ENCODE data around the gene SUSD1.

The SUSD1 gene

DNA sequence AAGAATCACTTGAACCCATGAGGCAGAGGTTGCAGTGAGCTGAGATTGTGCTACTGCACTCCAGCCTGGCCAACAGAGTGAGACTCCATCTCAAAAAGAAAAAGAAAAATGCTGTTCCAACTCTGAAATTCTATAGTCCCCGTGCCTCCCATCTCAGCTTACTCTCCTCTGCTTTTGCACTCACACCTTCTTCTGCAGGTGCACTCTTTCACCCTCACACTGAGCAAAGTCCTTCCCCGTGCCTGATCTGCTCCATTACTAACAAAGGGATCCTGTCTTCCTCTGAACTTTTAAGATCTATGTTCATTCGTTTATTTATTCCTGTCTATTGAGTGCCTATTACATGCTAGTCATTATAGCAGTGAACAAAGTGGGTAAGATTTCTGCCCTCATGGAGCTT is 47.8 kb downstream of the SUSD1 start:
- H3K4me1 ChIP-seq (ENCODE audit: control insufficient read depth in 1 of 2, insufficient read depth in 2 of 2, low read length in 2 of 2) = no peaks in the 10 kb centered on the region
- no peak overlapping the region for H3K4me3 ChIP-seq (ENCODE audit: low read depth in 1 of 2, low read length in 2 of 2)
- no peaks in the 10 kb centered on the region for H3K27me3 ChIP-seq (ENCODE audit: low read depth, low read length)
- H3K27ac ChIP-seq (ENCODE audit: low read length) = no peak overlapping the region
- H3K9me3 ChIP-seq (ENCODE audit: control insufficient read depth in 1 of 2, low read length in 2 of 2) = no peaks in the 10 kb centered on the region
- peaks cover 0 to 7% of the 10 kb centered on the region in 2 donors for H3K36me3 ChIP-seq (ENCODE audit: control insufficient read depth in 1 of 2, insufficient read depth in 2 of 2, low read length in 2 of 2)

GRCh38 chr9:112125951-112126388 is 49.1 kb downstream of the SUSD1 start:
- H3K27ac ChIP-seq (ENCODE audit: low read length) = no peak overlapping the region
- H3K9me3 ChIP-seq (ENCODE audit: control insufficient read depth in 1 of 2, low read length in 2 of 2) = no peaks in the 10 kb centered on the region
- no peaks in the 10 kb centered on the region for H3K4me1 ChIP-seq (ENCODE audit: control insufficient read depth in 1 of 2, insufficient read depth in 2 of 2, low read length in 2 of 2)
- no peak overlapping the region for H3K4me3 ChIP-seq (ENCODE audit: low read depth in 1 of 2, low read length in 2 of 2)
- H3K36me3 ChIP-seq (ENCODE audit: control insufficient read depth in 1 of 2, insufficient read depth in 2 of 2, low read length in 2 of 2) = peaks cover 6 to 7% of the 10 kb centered on the region in 2 donors
- no peaks in the 10 kb centered on the region for H3K27me3 ChIP-seq (ENCODE audit: low read depth, low read length)

DNA sequence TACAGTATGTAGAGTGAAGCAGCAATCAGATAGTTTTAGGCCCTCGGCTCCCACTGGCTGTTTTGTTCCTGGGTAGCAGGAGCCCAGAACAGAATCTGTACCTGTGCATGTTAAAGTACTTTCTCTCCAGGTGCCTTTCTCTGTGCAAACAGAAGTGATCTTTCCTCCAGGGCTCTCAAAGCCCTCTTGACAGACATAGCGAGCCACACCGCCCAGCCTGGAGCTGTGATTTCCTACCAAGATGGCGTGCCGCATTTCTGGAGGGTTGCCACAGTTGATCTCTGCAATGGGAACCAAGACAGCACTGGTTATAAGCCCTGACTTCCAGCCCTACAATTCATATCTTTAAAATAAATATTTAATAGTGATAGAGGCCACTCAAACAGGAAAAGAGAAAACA is 50.9 kb downstream of the SUSD1 start:
- no peaks in the 10 kb centered on the region for H3K9me3 ChIP-seq (ENCODE audit: control insufficient read depth in 1 of 2, low read length in 2 of 2)
- no peaks in the 10 kb centered on the region for H3K4me1 ChIP-seq (ENCODE audit: control insufficient read depth in 1 of 2, insufficient read depth in 2 of 2, low read length in 2 of 2)
- no peaks in the 10 kb centered on the region for H3K27me3 ChIP-seq (ENCODE audit: low read depth, low read length)
- peaks cover 7% of the 10 kb centered on the region in 2 donors for H3K36me3 ChIP-seq (ENCODE audit: control insufficient read depth in 1 of 2, insufficient read depth in 2 of 2, low read length in 2 of 2)
- no peak overlapping the region for H3K4me3 ChIP-seq (ENCODE audit: low read depth in 1 of 2, low read length in 2 of 2)
- no peak overlapping the region for H3K27ac ChIP-seq (ENCODE audit: low read length)

- no peaks in the 10 kb centered on the region for H3K9me3 ChIP-seq (ENCODE audit: control insufficient read depth in 1 of 2, low read length in 2 of 2)
- peaks cover 7% of the 10 kb centered on the region in 2 donors for H3K36me3 ChIP-seq (ENCODE audit: control insufficient read depth in 1 of 2, insufficient read depth in 2 of 2, low read length in 2 of 2)
- H3K27ac ChIP-seq (ENCODE audit: low read length) = no peak overlapping the region
- no peaks in the 10 kb centered on the region for H3K27me3 ChIP-seq (ENCODE audit: low read depth, low read length)
- H3K4me3 ChIP-seq (ENCODE audit: low read depth in 1 of 2, low read length in 2 of 2) = no peak overlapping the region
- no peaks in the 10 kb centered on the region for H3K4me1 ChIP-seq (ENCODE audit: control insufficient read depth in 1 of 2, insufficient read depth in 2 of 2, low read length in 2 of 2)
Measured at GRCh38 chr9:112121633-112122032, 53.5 kb downstream of the SUSD1 start.

DNA sequence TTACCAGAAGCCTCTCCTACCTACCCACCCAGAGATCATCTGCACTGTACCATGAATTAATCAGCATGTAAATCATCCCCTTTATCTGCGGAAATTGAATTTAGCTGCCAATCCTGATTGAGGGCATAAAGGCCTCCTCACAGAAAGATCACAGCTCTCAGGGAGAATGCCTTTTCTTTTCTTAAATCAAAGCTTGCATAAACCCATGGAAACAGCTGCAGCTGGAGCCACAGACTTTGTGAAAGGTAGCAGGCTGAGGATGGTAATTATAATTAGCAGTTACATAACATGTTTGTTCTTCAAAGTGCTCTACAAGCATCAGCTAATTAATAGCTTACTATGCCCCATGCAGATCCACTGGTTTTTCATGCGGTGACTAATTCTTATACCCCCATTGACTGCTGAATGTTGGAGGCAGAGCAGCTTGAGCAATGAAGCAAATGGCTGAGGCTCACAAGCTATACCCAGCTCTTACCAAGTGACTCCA is 54.6 kb downstream of the SUSD1 start:
- Histone ChIP-seq H3K27ac (ENCODE audit: low read length) (no peak overlapping the region), H3K36me3 (ENCODE audit: control insufficient read depth in 1 of 2, insufficient read depth in 2 of 2, low read length in 2 of 2) (peaks cover 7% of the 10 kb centered on the region in 2 donors), H3K4me3 (ENCODE audit: low read depth in 1 of 2, low read length in 2 of 2) (no peak overlapping the region), H3K4me1 (ENCODE audit: control insufficient read depth in 1 of 2, insufficient read depth in 2 of 2, low read length in 2 of 2) (no peaks in the 10 kb centered on the region), H3K9me3 (ENCODE audit: control insufficient read depth in 1 of 2, low read length in 2 of 2) (no peaks in the 10 kb centered on the region), H3K27me3 (ENCODE audit: low read depth, low read length) (no peaks in the 10 kb centered on the region)

- Histone ChIP-seq H3K27me3 (ENCODE audit: low read depth, low read length) (no peaks in the 10 kb centered on the region), H3K27ac (ENCODE audit: low read length) (no peak overlapping the region), H3K9me3 (ENCODE audit: control insufficient read depth in 1 of 2, low read length in 2 of 2) (no peaks in the 10 kb centered on the region), H3K36me3 (ENCODE audit: control insufficient read depth in 1 of 2, insufficient read depth in 2 of 2, low read length in 2 of 2) (peaks cover 7% of the 10 kb centered on the region in 2 donors), H3K4me1 (ENCODE audit: control insufficient read depth in 1 of 2, insufficient read depth in 2 of 2, low read length in 2 of 2) (no peaks in the 10 kb centered on the region), H3K4me3 (ENCODE audit: low read depth in 1 of 2, low read length in 2 of 2) (no peak overlapping the region)
Measured at GRCh38 chr9:112120030-112120341, 55.1 kb downstream of the SUSD1 start.

GRCh38 chr9:112119225-112120029 is 55.7 kb downstream of the SUSD1 start:
- peaks cover 7% of the 10 kb centered on the region in 2 donors for H3K36me3 ChIP-seq (ENCODE audit: control insufficient read depth in 1 of 2, insufficient read depth in 2 of 2, low read length in 2 of 2)
- no peaks in the 10 kb centered on the region for H3K4me1 ChIP-seq (ENCODE audit: control insufficient read depth in 1 of 2, insufficient read depth in 2 of 2, low read length in 2 of 2)
- peak overlapping the region; percentile 52 for H3K27ac ChIP-seq (ENCODE audit: low read length)
- H3K27me3 ChIP-seq (ENCODE audit: low read depth, low read length) = no peaks in the 10 kb centered on the region
- no peaks in the 10 kb centered on the region for H3K9me3 ChIP-seq (ENCODE audit: control insufficient read depth in 1 of 2, low read length in 2 of 2)
- no peak overlapping the region for H3K4me3 ChIP-seq (ENCODE audit: low read depth in 1 of 2, low read length in 2 of 2)

DNA sequence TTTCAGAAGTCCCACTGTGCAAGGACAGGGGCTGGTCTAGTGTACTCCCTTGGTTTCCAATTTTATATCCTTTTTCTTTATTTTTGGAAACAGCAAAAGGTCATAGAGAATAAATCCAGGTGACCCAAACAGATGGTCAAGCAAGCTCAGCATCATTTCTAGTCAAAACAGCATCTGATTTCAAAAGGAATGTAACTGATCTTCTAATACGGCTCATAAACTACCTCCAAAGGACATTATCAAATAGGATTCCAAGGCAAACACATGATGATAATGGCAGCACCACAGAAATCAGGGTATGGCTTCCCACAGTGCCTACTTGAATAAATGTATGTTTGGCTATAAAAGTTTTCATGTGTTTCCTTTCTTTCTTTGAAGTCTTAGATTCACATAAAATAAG is 57.1 kb downstream of the SUSD1 start:
- no peak overlapping the region for H3K27ac ChIP-seq (ENCODE audit: low read length)
- H3K4me3 ChIP-seq (ENCODE audit: low read depth in 1 of 2, low read length in 2 of 2) = no peak overlapping the region
- H3K27me3 ChIP-seq (ENCODE audit: low read depth, low read length) = no peaks in the 10 kb centered on the region
- H3K4me1 ChIP-seq (ENCODE audit: control insufficient read depth in 1 of 2, insufficient read depth in 2 of 2, low read length in 2 of 2) = no peaks in the 10 kb centered on the region
- H3K9me3 ChIP-seq (ENCODE audit: control insufficient read depth in 1 of 2, low read length in 2 of 2) = no peaks in the 10 kb centered on the region
- peaks cover 0 to 7% of the 10 kb centered on the region in 2 donors for H3K36me3 ChIP-seq (ENCODE audit: control insufficient read depth in 1 of 2, insufficient read depth in 2 of 2, low read length in 2 of 2)

GRCh38 chr9:112115970-112116753 is 58.9 kb downstream of the SUSD1 start:
- Histone ChIP-seq H3K27me3 (ENCODE audit: low read depth, low read length) (no peaks in the 10 kb centered on the region), H3K4me1 (ENCODE audit: control insufficient read depth in 1 of 2, insufficient read depth in 2 of 2, low read length in 2 of 2) (no peaks in the 10 kb centered on the region), H3K9me3 (ENCODE audit: control insufficient read depth in 1 of 2, low read length in 2 of 2) (no peaks in the 10 kb centered on the region), H3K4me3 (ENCODE audit: low read depth in 1 of 2, low read length in 2 of 2) (no peak overlapping the region), H3K36me3 (ENCODE audit: control insufficient read depth in 1 of 2, insufficient read depth in 2 of 2, low read length in 2 of 2) (peaks cover 2 to 7% of the 10 kb centered on the region in 2 donors), H3K27ac (ENCODE audit: low read length) (no peak overlapping the region)

GRCh38 chr9:112115109-112115508 is 60.0 kb downstream of the SUSD1 start:
- peaks cover 3 to 13% of the 10 kb centered on the region in 2 donors for H3K36me3 ChIP-seq (ENCODE audit: control insufficient read depth in 1 of 2, insufficient read depth in 2 of 2, low read length in 2 of 2)

GRCh38 chr9:112112941-112113681 is 62.0 kb downstream of the SUSD1 start:
- no peaks in the 10 kb centered on the region for H3K27me3 ChIP-seq (ENCODE audit: low read depth, low read length)
- H3K36me3 ChIP-seq (ENCODE audit: control insufficient read depth in 1 of 2, insufficient read depth in 2 of 2, low read length in 2 of 2) = peaks cover 3 to 13% of the 10 kb centered on the region in 2 donors
- no peaks in the 10 kb centered on the region for H3K4me1 ChIP-seq (ENCODE audit: control insufficient read depth in 1 of 2, insufficient read depth in 2 of 2, low read length in 2 of 2)
- no peaks in the 10 kb centered on the region for H3K9me3 ChIP-seq (ENCODE audit: control insufficient read depth in 1 of 2, low read length in 2 of 2)
- H3K4me3 ChIP-seq (ENCODE audit: low read depth in 1 of 2, low read length in 2 of 2) = no peak overlapping the region
- H3K27ac ChIP-seq (ENCODE audit: low read length) = no peak overlapping the region

More at GRCh38 chr9:112115109-112115508, 60.0 kb downstream of the SUSD1 start:
- Histone ChIP-seq H3K9me3 (ENCODE audit: control insufficient read depth in 1 of 2, low read length in 2 of 2) (no peaks in the 10 kb centered on the region), H3K27me3 (ENCODE audit: low read depth, low read length) (no peaks in the 10 kb centered on the region), H3K4me3 (ENCODE audit: low read depth in 1 of 2, low read length in 2 of 2) (no peak overlapping the region), H3K4me1 (ENCODE audit: control insufficient read depth in 1 of 2, insufficient read depth in 2 of 2, low read length in 2 of 2) (no peaks in the 10 kb centered on the region), H3K27ac (ENCODE audit: low read length) (no peak overlapping the region)
